SK-N-SH treated with all-trans-retinoic acid at 6 μM for 48 hours (cell line): ENCODE results near the gene ZIC5.

Experiments
- GLIS3 ChIP-seq: fragments of 250-450 bp; sonication (Bioruptor Pico); IDR thresholded peaks from 2 replicates; pipeline ENCODE4 v1.5.0; 2020; ENCODE audit warnings: mild to moderate bottlenecking, moderate library complexity
- TCF4 ChIP-seq: fragments of 250-450 bp; sonication (Bioruptor Pico); IDR thresholded peaks from 2 replicates; pipeline ENCODE4 v1.8.0; 2021; ENCODE audit warnings: mild to moderate bottlenecking, moderate library complexity, borderline replicate concordance
- TSHZ2 ChIP-seq: fragments of 250-450 bp; sonication (Bioruptor Pico); IDR thresholded peaks from 2 replicates; pipeline ENCODE4 v1.5.0; 2020; ENCODE audit warnings: mild to moderate bottlenecking, moderate library complexity
- ZC3H10 ChIP-seq: fragments of 250-450 bp; sonication (Bioruptor Pico); IDR thresholded peaks from 2 replicates; pipeline ENCODE4 v1.5.1; 2021; ENCODE audit warnings: mild to moderate bottlenecking, moderate library complexity
- ZFP30 ChIP-seq: fragments of 450-650 bp; formaldehyde crosslinking; IDR thresholded peaks from 2 replicates; pipeline ENCODE4 v1.5.0; 2022; ENCODE audit warnings: mild to moderate bottlenecking, moderate library complexity
- ZNF8 ChIP-seq: fragments of 450-650 bp; formaldehyde crosslinking; IDR thresholded peaks from 2 replicates; pipeline ENCODE4 v1.5.0; 2020; ENCODE audit warnings: mild to moderate bottlenecking, moderate library complexity
- TF ChIP-seq, protein P1 (sequence below): fragments of 250-450 bp; sonication (Bioruptor Pico); IDR thresholded peaks from 2 replicates; pipeline ENCODE4 v1.8.0; 2020; ENCODE audit warnings: mild to moderate bottlenecking, moderate library complexity, borderline replicate concordance
- TF ChIP-seq, protein P2 (sequence below): fragments of 250-450 bp; sonication (Bioruptor Pico); IDR thresholded peaks from 2 replicates; pipeline ENCODE4 v1.5.1; 2020; ENCODE audit warnings: low read depth, mild to moderate bottlenecking, moderate library complexity

GRCh38 chr13:99959540-99960230 lies 11.9 kb downstream of the ZIC5 start:
- TF ChIP-seq TSHZ2 (no peak), TCF4 (CRISPR knock-in tag) (no peak), ZFP30 (no peak), ZNF8 (CRISPR knock-in tag) (no peak), ZC3H10 (no peak), GLIS3 (CRISPR knock-in tag) (no peak)
- TF ChIP-seq, protein P1, sequence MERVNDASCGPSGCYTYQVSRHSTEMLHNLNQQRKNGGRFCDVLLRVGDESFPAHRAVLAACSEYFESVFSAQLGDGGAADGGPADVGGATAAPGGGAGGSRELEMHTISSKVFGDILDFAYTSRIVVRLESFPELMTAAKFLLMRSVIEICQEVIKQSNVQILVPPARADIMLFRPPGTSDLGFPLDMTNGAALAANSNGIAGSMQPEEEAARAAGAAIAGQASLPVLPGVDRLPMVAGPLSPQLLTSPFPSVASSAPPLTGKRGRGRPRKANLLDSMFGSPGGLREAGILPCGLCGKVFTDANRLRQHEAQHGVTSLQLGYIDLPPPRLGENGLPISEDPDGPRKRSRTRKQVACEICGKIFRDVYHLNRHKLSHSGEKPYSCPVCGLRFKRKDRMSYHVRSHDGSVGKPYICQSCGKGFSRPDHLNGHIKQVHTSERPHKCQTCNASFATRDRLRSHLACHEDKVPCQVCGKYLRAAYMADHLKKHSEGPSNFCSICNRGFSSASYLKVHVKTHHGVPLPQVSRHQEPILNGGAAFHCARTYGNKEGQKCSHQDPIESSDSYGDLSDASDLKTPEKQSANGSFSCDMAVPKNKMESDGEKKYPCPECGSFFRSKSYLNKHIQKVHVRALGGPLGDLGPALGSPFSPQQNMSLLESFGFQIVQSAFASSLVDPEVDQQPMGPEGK (CRISPR knock-in tag) = no peak
- TF ChIP-seq, protein P2, sequence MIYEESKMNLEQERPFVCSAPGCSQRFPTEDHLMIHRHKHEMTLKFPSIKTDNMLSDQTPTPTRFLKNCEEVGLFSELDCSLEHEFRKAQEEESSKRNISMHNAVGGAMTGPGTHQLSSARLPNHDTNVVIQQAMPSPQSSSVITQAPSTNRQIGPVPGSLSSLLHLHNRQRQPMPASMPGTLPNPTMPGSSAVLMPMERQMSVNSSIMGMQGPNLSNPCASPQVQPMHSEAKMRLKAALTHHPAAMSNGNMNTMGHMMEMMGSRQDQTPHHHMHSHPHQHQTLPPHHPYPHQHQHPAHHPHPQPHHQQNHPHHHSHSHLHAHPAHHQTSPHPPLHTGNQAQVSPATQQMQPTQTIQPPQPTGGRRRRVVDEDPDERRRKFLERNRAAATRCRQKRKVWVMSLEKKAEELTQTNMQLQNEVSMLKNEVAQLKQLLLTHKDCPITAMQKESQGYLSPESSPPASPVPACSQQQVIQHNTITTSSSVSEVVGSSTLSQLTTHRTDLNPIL = no peak
